Effector memory CD4-positive, alpha-beta T cell (primary cell): ENCODE results near the gene C2orf49.

Experiments
- DNase-seq, 3 donors: peaks; one replicate each; pipeline ENCODE4 v3.0.0-alpha.2; 2020
- H3K27ac ChIP-seq: 2 replicates; pipeline ENCODE4 v1.7.0; 2013; ENCODE audit warnings: mild to moderate bottlenecking, low read length, moderate library complexity; ENCODE audit not compliant: insufficient read depth, poor library complexity, severe bottlenecking
- H3K27me3 ChIP-seq: replicated peaks from 2 replicates; pipeline ENCODE4 v1.7.0; 2013; ENCODE audit warnings: mild to moderate bottlenecking, low read length; ENCODE audit not compliant: insufficient read depth, control insufficient read depth, poor library complexity, severe bottlenecking
- H3K36me3 ChIP-seq: 2 replicates; pipeline ENCODE4 v1.7.0; 2013; ENCODE audit warnings: mild to moderate bottlenecking, low read length, moderate library complexity; ENCODE audit not compliant: control insufficient read depth, insufficient read depth
- H3K4me1 ChIP-seq: 2 replicates; pipeline ENCODE4 v1.7.0; 2013; ENCODE audit warnings: low read length, mild to moderate bottlenecking; ENCODE audit not compliant: control insufficient read depth, insufficient read depth, poor library complexity, severe bottlenecking
- H3K4me3 ChIP-seq: 2 replicates; pipeline ENCODE4 v1.7.0; 2013; ENCODE audit warnings: low read length, low read depth, mild to moderate bottlenecking; ENCODE audit not compliant: insufficient read depth, poor library complexity, severe bottlenecking
- H3K9me3 ChIP-seq: 2 replicates; pipeline ENCODE4 v1.7.0; 2013; ENCODE audit warnings: mild to moderate bottlenecking, low read length, moderate library complexity; ENCODE audit not compliant: control insufficient read depth

C2orf49 gene

GRCh38 chr2:105388971-105389381, 51.6 kb downstream of the C2orf49 start:
- Histone ChIP-seq H3K4me1 (no peaks in the 10 kb centered on the region), H3K27me3 (no peaks in the 10 kb centered on the region), H3K4me3 (no peak overlapping the region), H3K27ac (no peak overlapping the region), H3K9me3 (no peaks in the 10 kb centered on the region), H3K36me3 (no peaks in the 10 kb centered on the region)
- no peak for DNase-seq

- no peaks in the 10 kb centered on the region for H3K4me1 ChIP-seq
- no peaks in the 10 kb centered on the region for H3K27me3 ChIP-seq
- no peaks in the 10 kb centered on the region for H3K9me3 ChIP-seq
- H3K36me3 ChIP-seq = no peaks in the 10 kb centered on the region
- no peak for DNase-seq
- no peak overlapping the region for H3K4me3 ChIP-seq
- H3K27ac ChIP-seq = no peak overlapping the region
These were observed 53.1 kb downstream of the C2orf49 start for GRCh38 chr2:105390454-105390853.

GRCh38 chr2:105391058-105391627, 53.8 kb downstream of the C2orf49 start:
- Histone ChIP-seq H3K27me3 (no peaks in the 10 kb centered on the region), H3K4me3 (no peak overlapping the region), H3K27ac (no peak overlapping the region), H3K9me3 (no peaks in the 10 kb centered on the region), H3K36me3 (no peaks in the 10 kb centered on the region), H3K4me1 (no peaks in the 10 kb centered on the region)
- no peak for DNase-seq

GRCh38 chr2:105391763-105392662, 54.7 kb downstream of the C2orf49 start:
- H3K27me3 ChIP-seq = no peaks in the 10 kb centered on the region
- no peaks in the 10 kb centered on the region for H3K4me1 ChIP-seq
- H3K27ac ChIP-seq = no peak overlapping the region
- no peaks in the 10 kb centered on the region for H3K9me3 ChIP-seq
- no peaks in the 10 kb centered on the region for H3K36me3 ChIP-seq
- DNase-seq = no peak
- H3K4me3 ChIP-seq = no peak overlapping the region

- H3K4me3 ChIP-seq = no peak overlapping the region
- no peak overlapping the region for H3K27ac ChIP-seq
- no peaks in the 10 kb centered on the region for H3K27me3 ChIP-seq
- DNase-seq = no peak
- peaks cover 3% of the 10 kb centered on the region for H3K4me1 ChIP-seq
- no peaks in the 10 kb centered on the region for H3K9me3 ChIP-seq
- no peaks in the 10 kb centered on the region for H3K36me3 ChIP-seq
These were observed 56.2 kb downstream of the C2orf49 start for GRCh38 chr2:105393373-105394055.

- Histone ChIP-seq H3K9me3 (no peaks in the 10 kb centered on the region), H3K4me1 (peaks cover 6% of the 10 kb centered on the region), H3K27ac (no peak overlapping the region), H3K4me3 (no peak overlapping the region), H3K36me3 (no peaks in the 10 kb centered on the region), H3K27me3 (no peaks in the 10 kb centered on the region)
- no peak for DNase-seq
These were observed 57.7 kb downstream of the C2orf49 start for GRCh38 chr2:105394951-105395611.

- H3K27ac ChIP-seq = no peak overlapping the region
- H3K27me3 ChIP-seq = no peaks in the 10 kb centered on the region
- H3K4me1 ChIP-seq = peaks cover 6% of the 10 kb centered on the region
- H3K36me3 ChIP-seq = no peaks in the 10 kb centered on the region
- no peak for DNase-seq
- no peak overlapping the region for H3K4me3 ChIP-seq
- no peaks in the 10 kb centered on the region for H3K9me3 ChIP-seq
These were observed 58.4 kb downstream of the C2orf49 start for GRCh38 chr2:105395691-105396090.

GRCh38 chr2:105396254-105397024, 59.1 kb downstream of the C2orf49 start:
- Histone ChIP-seq H3K4me1 (peaks cover 6% of the 10 kb centered on the region), H3K4me3 (no peak overlapping the region), H3K9me3 (no peaks in the 10 kb centered on the region), H3K36me3 (no peaks in the 10 kb centered on the region), H3K27me3 (no peaks in the 10 kb centered on the region), H3K27ac (no peak overlapping the region)
- DNase-seq = no peak

GRCh38 chr2:105397025-105397722, 59.8 kb downstream of the C2orf49 start:
- no peak overlapping the region for H3K27ac ChIP-seq
- no peak for DNase-seq
- no peak overlapping the region for H3K4me3 ChIP-seq
- H3K9me3 ChIP-seq = no peaks in the 10 kb centered on the region
- H3K4me1 ChIP-seq = peaks cover 6% of the 10 kb centered on the region
- no peaks in the 10 kb centered on the region for H3K36me3 ChIP-seq
- no peaks in the 10 kb centered on the region for H3K27me3 ChIP-seq
